K562 (cell line): ENCODE results near the gene KNOP1. TPM values are rescaled to one million over a fixed set of nuclear protein-coding genes. Genes with fewer than 3 reads are reported as not detected.

Experiments
- CBX8 ChIP-seq: fragments of 200-600 bp; sonication (generic); IDR thresholded peaks from 2 replicates; pipeline ENCODE4 v1.6.1; 2012; ENCODE audit warnings: borderline replicate concordance, mixed run types, low read depth, mild to moderate bottlenecking, moderate library complexity, mixed read lengths, low read length, control low read depth, inconsistent platforms; ENCODE audit not compliant: poor library complexity, severe bottlenecking; ENCODE audit errors: extremely low read depth
- GTF2E2 ChIP-seq: fragments of 200-800 bp; sonication (Bioruptor generic); IDR thresholded peaks from 2 replicates; pipeline ENCODE4 v1.6.1; 2016; ENCODE audit warnings: missing genetic modification characterization, missing compliant biosample characterization
- MEIS2 ChIP-seq: fragments of 450-650 bp; IDR thresholded peaks from 2 replicates; pipeline ENCODE4 v1.6.1; 2014; ENCODE audit warnings: mild to moderate bottlenecking; ENCODE audit not compliant: partially characterized antibody
- SUPT5H ChIP-seq: fragments of 450-650 bp; IDR thresholded peaks from 2 replicates; pipeline ENCODE4 v1.6.1; 2016
- ZNF668 ChIP-seq: fragments of 250-450 bp; sonication (Bioruptor Pico); IDR thresholded peaks from 2 replicates; pipeline ENCODE4 v1.8.0; 2022; ENCODE audit warnings: mild to moderate bottlenecking, inconsistent platforms
- polyA plus RNA-seq, 8 experiments: library from polyadenylated mRNA; depleted of rRNA in 4 of 8; stranded (reverse) in 5 of 8; unstranded in 3 of 8; fragments of >200 nt; fragmentation: Nextera tagmentation in 2 of 8; fragmentation: Illumina TruSeq in 1 of 8; extraction: Ambion mirVana in 2 of 8; extraction: Trizol in 1 of 8; gene quantifications; 2 replicates each; pipeline versions ENCODE4 v1.2.1 to v1.2.3, GENCODE V29; 2011 to 2014; ENCODE audit warnings: inconsistent platforms in 1 of 8, missing spikeins in 1 of 8
- total RNA-seq, 7 experiments: library from RNA; depleted of rRNA in 6 of 7; stranded (reverse); fragments of >200 nt in 6 of 7; fragmentation: Illumina TruSeq in 2 of 7; extraction: Trizol in 2 of 7; gene quantifications; 2 replicates each; pipeline versions ENCODE4 v1.2.1 to v1.2.3, GENCODE V29; 2011 to 2021; ENCODE audit warnings: low replicate concordance in 1 of 7
- TF ChIP-seq, protein P1 (sequence below): sonication (generic); formaldehyde crosslinking; IDR thresholded peaks from 2 replicates; pipeline ENCODE4 v1.8.0; 2022; ENCODE audit warnings: mild to moderate bottlenecking, missing genetic modification reagents, borderline replicate concordance

Gene KNOP1
- total and polyA plus RNA-seq, 9 of the 15 experiments (the other 6 are each of a cell fraction or from before 2014, with no cell fraction given) = 22.4 to 57.6 (median 39.3) TPM

DNA sequence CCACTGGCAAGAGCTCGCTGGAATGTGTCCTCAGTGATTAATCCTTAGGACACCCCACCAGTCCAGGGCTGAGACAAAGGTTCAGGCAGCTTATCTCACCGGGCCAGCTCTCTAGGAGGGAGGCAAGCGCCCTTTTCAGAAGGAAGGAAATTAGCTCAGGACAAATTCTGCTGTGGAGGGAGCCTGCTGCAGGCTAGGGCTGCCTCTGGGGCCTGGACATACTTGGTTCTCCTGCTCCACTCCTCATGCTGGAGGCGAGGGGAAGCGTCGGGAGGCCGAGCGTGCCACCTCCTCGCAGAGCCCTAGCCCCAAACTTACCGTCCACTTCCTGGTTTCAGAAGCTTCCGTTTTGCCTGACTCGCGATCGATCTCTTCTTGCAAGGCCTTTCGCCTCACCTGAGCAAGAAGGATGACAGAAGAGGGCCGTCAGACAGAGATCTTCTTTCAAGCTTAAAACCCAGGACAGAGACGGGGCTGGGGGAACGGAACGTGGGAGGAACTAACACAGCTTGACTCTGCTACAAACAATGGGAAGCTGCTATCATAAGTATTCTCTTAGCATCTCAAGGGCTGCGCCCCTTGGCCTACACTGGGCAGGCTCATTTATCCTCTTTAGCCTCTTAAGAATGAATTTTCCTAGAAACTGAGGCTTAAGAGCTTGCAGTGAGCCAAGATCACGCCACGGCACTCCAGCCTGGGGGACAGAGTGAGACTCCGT is 7.7 kb downstream of the KNOP1 start (continued):
- TF ChIP-seq, protein P1, sequence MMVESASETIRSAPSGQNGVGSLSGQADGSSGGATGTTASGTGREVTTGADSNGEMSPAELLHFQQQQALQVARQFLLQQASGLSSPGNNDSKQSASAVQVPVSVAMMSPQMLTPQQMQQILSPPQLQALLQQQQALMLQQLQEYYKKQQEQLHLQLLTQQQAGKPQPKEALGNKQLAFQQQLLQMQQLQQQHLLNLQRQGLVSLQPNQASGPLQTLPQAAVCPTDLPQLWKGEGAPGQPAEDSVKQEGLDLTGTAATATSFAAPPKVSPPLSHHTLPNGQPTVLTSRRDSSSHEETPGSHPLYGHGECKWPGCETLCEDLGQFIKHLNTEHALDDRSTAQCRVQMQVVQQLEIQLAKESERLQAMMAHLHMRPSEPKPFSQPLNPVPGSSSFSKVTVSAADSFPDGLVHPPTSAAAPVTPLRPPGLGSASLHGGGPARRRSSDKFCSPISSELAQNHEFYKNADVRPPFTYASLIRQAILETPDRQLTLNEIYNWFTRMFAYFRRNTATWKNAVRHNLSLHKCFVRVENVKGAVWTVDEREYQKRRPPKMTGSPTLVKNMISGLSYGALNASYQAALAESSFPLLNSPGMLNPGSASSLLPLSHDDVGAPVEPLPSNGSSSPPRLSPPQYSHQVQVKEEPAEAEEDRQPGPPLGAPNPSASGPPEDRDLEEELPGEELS (CRISPR knock-in tag) = no peak
- no peak for TF ChIP-seq ZNF668 (CRISPR knock-in tag)
- peak; percentile 42 for TF ChIP-seq MEIS2
- no peak for TF ChIP-seq GTF2E2 (tag)
- no peak for TF ChIP-seq SUPT5H
- no peak for TF ChIP-seq CBX8
